Measurements from ENCODE around the gene NT5C2.

NT5C2 gene

DNA sequence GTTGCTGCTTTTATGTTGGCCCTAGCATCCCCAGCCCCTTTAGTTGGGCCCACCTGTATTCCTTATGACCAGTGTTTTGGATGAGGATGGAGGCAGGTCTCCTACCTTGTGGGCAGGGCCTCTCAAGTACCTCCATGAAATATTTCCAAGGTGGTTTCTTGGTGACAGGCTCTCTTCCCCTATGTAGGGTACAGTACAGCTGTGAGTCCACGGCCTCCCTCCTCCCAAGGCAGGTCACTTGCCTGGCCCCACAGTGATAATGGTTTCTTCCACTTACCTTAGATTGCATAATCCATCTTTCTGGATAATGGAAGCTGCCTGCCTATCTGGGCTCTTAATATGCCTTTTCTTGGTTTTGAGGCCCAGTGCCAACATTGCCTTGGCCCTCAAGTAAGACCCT lies 110.4 kb downstream of the NT5C2 start:
- TF ChIP-seq, protein P1, sequence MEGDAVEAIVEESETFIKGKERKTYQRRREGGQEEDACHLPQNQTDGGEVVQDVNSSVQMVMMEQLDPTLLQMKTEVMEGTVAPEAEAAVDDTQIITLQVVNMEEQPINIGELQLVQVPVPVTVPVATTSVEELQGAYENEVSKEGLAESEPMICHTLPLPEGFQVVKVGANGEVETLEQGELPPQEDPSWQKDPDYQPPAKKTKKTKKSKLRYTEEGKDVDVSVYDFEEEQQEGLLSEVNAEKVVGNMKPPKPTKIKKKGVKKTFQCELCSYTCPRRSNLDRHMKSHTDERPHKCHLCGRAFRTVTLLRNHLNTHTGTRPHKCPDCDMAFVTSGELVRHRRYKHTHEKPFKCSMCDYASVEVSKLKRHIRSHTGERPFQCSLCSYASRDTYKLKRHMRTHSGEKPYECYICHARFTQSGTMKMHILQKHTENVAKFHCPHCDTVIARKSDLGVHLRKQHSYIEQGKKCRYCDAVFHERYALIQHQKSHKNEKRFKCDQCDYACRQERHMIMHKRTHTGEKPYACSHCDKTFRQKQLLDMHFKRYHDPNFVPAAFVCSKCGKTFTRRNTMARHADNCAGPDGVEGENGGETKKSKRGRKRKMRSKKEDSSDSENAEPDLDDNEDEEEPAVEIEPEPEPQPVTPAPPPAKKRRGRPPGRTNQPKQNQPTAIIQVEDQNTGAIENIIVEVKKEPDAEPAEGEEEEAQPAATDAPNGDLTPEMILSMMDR (IDR thresholded peaks at IDR 0.05), result no peak
- DNase-seq, result no peak
- Mint-ChIP-seq H3K9me3 (no peaks in the 10 kb centered on the region), H3K4me1 (no peaks in the 10 kb centered on the region), H3K27me3 (ENCODE audit: low read depth, poor library complexity) (no peaks in the 10 kb centered on the region), H3K36me3 (ENCODE audit: low read depth) (peaks cover 21% of the 10 kb centered on the region), H3K4me3 (no peak overlapping the region), H3K27ac (no peak overlapping the region)

DNA sequence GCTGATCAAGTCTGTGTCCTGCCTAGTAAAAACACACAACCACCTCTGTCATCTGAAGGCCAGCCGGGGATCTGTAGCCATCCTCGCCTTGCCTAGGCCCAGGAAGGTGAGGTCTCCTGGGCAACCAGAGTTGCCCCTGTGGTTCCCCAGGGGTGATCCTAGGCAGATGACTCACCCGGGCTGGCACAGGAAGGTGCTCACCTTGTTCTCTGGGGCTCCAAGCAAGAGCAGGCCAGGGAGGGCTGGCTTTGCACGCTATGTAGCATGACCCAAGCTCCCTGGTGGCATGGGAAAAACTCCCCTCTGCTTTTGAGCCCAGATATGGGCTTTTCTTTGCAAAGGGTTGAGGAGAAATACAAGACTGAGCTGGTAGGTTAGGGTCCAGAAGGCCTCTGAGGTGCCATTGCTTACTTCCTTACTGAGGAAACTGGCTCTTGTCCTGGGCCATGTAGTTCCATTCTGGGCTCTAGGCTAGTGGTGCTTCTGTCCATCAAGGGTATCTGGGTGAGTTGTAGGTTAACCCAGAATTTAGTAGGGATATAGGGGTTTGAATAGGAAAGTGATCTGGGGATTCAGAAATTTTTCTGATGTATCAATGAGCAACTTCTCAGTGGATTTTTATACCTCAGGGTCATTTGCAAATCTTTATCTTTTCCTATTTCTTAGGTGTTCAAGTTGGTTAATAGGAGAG lies 112.0 kb downstream of the NT5C2 start:
- Mint-ChIP-seq H3K9me3 (no peaks in the 10 kb centered on the region), H3K27me3 (ENCODE audit: low read depth, poor library complexity) (no peaks in the 10 kb centered on the region), H3K27ac (no peak overlapping the region), H3K4me1 (no peaks in the 10 kb centered on the region), H3K4me3 (no peak overlapping the region), H3K36me3 (ENCODE audit: low read depth) (peaks cover 30% of the 10 kb centered on the region)
- TF ChIP-seq, protein P1 (IDR thresholded peaks at IDR 0.05), result no peak
- no peak for DNase-seq

DNA sequence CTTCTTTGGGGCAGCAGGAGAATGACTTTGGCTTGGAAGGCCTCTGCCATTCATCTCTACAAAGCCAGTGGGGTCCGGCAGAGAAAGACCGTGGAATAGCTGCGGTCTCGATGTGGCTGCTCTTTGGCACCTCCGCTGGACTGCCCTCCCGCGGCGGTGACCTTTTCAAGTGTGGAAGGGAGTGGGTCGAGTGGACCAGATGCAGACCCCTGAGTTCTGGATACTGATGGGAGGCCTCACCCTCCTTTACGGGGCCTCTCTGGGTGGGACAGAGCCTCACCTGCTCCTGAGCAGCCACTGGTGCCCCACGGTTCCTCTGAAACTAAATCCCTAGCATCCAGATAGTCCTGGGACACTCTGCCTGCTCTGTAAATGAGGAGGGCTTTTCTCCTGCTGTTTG lies 113.1 kb downstream of the NT5C2 start:
- TF ChIP-seq, protein P1 (IDR thresholded peaks at IDR 0.05), result no peak
- no peaks in the 10 kb centered on the region for H3K4me1 Mint-ChIP-seq
- peaks cover 26% of the 10 kb centered on the region for H3K36me3 Mint-ChIP-seq (ENCODE audit: low read depth)
- H3K27me3 Mint-ChIP-seq (ENCODE audit: low read depth, poor library complexity), result no peaks in the 10 kb centered on the region
- DNase-seq, result no peak
- H3K4me3 Mint-ChIP-seq, result no peak overlapping the region
- no peak overlapping the region for H3K27ac Mint-ChIP-seq
- no peaks in the 10 kb centered on the region for H3K9me3 Mint-ChIP-seq

DNA sequence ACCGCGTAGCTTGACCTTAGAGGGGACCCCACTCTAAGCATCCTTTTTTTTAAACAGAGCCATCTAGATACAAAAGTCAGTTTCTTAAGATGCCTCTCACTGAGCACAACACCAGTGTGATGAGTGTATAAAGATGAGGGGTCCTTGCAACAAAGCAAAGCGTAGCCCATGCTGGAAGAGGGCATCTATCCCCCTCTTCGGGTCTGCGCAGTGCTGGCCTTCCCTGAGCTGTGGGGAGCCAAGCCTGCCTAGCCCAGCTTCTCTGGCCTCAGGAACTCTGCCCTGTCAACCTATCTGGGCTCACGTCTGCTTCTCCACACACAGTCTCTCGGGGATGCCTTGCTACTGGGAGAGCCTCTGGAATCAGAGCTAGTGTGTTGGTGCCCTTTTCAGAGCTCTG lies 114.0 kb downstream of the NT5C2 start:
- no peaks in the 10 kb centered on the region for H3K4me1 Mint-ChIP-seq
- H3K27ac Mint-ChIP-seq, result no peak overlapping the region
- no peak for DNase-seq
- TF ChIP-seq, protein P1 (IDR thresholded peaks at IDR 0.05), result no peak
- no peaks in the 10 kb centered on the region for H3K27me3 Mint-ChIP-seq (ENCODE audit: low read depth, poor library complexity)
- no peaks in the 10 kb centered on the region for H3K9me3 Mint-ChIP-seq
- H3K4me3 Mint-ChIP-seq, result no peak overlapping the region
- H3K36me3 Mint-ChIP-seq (ENCODE audit: low read depth), result peaks cover 26% of the 10 kb centered on the region

DNA sequence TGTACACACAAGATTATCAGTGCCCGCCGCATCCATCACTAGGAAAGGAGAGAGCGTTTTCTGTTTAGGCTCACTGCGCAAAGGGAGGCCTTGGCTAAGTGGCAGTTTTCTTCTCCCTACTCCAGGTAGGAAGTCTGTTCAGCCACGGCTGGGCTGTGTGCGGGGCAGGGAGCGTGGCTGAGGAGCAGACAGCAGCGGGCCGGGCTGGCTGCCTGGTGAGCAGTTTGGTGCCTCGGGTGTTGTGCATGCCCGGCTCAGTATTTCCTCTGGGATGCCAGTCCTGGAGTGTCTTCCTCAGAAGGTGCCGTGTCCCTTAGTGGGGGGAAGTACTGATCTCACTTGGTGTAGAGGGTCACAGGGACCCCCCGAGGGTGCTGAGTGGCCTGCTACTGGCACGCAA lies 114.4 kb downstream of the NT5C2 start:
- H3K27ac Mint-ChIP-seq, result no peak overlapping the region
- TF ChIP-seq, protein P1 (IDR thresholded peaks at IDR 0.05), result no peak
- H3K4me1 Mint-ChIP-seq, result no peaks in the 10 kb centered on the region
- no peaks in the 10 kb centered on the region for H3K9me3 Mint-ChIP-seq
- H3K36me3 Mint-ChIP-seq (ENCODE audit: low read depth), result peaks cover 26% of the 10 kb centered on the region
- DNase-seq, result no peak
- no peaks in the 10 kb centered on the region for H3K27me3 Mint-ChIP-seq (ENCODE audit: low read depth, poor library complexity)
- no peak overlapping the region for H3K4me3 Mint-ChIP-seq

DNA sequence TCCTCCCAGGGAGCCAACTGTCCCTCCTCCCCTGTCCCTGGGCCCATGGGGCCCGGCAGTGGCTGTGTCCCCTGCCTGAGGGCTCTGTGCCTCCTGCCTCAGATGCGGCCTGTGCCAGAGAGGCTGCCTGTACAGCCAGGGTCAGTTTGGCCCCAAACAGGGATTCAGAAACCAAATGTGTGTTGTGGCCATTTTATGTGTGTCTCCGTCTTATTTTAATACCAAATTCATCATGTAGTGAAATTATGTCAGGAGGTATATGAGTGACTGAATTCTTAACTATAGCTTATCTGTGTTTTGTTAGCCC lies 114.8 kb downstream of the NT5C2 start:
- Mint-ChIP-seq H3K36me3 (ENCODE audit: low read depth) (peaks cover 23% of the 10 kb centered on the region), H3K9me3 (no peaks in the 10 kb centered on the region), H3K4me3 (no peak overlapping the region), H3K4me1 (no peaks in the 10 kb centered on the region), H3K27ac (no peak overlapping the region), H3K27me3 (ENCODE audit: low read depth, poor library complexity) (peaks cover 2% of the 10 kb centered on the region)
- TF ChIP-seq, protein P1 (IDR thresholded peaks at IDR 0.05), result no peak
- DNase-seq, result no peak

All from nephron progenitor cell (in vitro differentiated cells).